H7 (cell line): ENCODE measurements around the gene RAD9A. TPM values are rescaled to one million over a fixed set of nuclear protein-coding genes. Genes with fewer than 3 reads are reported as not detected.
A peak's percentile ranks its signal among the peaks of the same experiment; 100 is the strongest.
"Not testable (repeated sequence)": the region's sequence is repeated elsewhere in the genome, so short reads cannot be mapped to it uniquely, and the experiment has no call there.

Source experiments
- DNase-seq: peaks from one replicate; pipeline ENCODE4 v3.0.0; 2012
- H3K27me3 ChIP-seq: 2 replicates; pipeline ENCODE4 v1.6.0; 2011; ENCODE audit warnings: mild to moderate bottlenecking, low read length; ENCODE audit not compliant: control insufficient read depth, insufficient read depth
- H3K36me3 ChIP-seq: replicated peaks from 2 replicates; pipeline ENCODE4 v1.5.1; 2011; ENCODE audit warnings: low read length; ENCODE audit not compliant: control insufficient read depth, insufficient read depth
- H3K4me3 ChIP-seq: 2 replicates; pipeline ENCODE4 v1.5.1; 2011; ENCODE audit warnings: low read depth, mild to moderate bottlenecking, control low read depth, low read length, moderate library complexity; ENCODE audit not compliant: insufficient read depth
- total RNA-seq: library from RNA; depleted of rRNA; stranded (reverse); fragments of >200 nt; shearing (Covaris generic); gene quantifications from 2 replicates; pipeline ENCODE4 v1.2.3, GENCODE V29; 2014

RAD9A gene
- total RNA-seq, 1 experiment from 2014 or later = 20.2 TPM

DNA sequence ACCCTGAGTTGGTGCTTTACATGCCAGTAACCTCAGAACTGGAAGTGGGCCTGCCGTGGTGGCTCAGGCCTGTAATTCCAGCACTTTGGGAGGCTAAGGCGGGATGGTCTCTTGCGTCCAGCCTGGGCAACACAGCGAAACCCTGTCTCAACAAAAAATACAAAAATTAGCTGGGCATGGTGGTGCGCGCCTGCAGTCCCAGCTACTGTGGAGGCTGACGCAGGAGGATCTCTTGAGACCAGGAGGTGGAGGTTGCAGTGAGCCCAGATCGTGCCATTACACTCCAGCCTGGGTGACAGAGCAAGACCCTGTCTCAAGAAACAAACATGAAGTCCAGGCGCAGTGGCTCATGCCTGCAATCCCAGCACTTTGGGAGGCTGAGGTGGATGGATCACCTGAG is 11.3 kb downstream of the RAD9A start:
- H3K27me3 ChIP-seq, DNase-seq, H3K4me3 ChIP-seq: not testable (repeated sequence)
- H3K36me3 ChIP-seq = peaks cover 13% of the 10 kb centered on the region

DNA sequence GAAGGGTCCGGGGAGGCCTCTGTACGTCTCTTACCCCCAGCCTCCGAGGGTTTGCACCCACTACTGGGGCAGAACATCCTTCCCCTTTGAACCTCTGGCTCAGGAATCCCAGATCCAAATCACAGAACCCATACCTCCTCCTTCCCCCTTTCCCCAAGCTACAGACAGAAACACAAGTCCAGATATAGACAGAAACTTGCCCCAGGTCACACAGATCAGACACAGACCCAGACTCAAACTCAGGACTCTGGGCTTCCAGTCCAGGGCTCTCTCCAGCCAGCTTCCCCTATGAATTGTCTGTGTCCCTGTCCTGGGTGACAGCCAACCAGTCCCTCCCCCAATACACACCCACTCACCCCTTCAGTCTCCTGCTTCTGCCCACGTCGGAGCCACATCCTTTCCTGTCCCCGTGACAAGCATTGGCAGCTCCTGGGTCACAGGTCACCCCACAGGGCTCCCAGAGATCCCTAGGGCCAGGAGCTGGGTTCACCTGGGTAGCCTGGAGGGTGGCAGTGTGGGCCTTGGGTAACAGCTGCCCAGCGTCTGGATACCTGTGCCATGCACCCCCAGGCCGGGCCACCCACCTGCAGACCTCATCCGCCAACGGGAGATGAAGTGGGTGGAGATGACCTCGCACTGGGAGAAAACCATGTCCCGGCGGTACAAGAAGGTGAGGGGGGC is 12.9 kb downstream of the RAD9A start:
- H3K27me3 ChIP-seq = no peaks in the 10 kb centered on the region
- no peak for DNase-seq
- no peak overlapping the region for H3K4me3 ChIP-seq
- peaks cover 4% of the 10 kb centered on the region for H3K36me3 ChIP-seq

DNA sequence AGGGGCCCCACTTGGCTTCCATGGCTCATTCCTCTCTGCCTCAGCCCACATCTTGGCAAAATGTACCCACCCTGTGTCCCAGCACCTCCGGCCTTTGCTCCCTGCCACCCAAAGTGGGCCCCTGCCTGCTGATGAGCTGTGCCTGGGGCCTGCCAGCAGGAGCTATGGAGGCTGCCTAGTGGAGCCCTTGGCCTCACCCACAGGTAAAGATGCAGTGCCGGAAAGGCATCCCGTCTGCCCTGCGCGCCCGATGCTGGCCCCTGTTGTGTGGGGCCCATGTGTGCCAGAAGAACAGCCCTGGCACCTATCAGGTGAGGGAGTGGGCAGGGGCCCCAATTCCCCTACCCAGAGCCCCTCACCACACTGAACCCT is 13.4 kb downstream of the RAD9A start:
- no peaks in the 10 kb centered on the region for H3K27me3 ChIP-seq
- DNase-seq = no peak
- peaks cover 3% of the 10 kb centered on the region for H3K36me3 ChIP-seq
- no peak overlapping the region for H3K4me3 ChIP-seq

- H3K4me3 ChIP-seq = no peak overlapping the region
- no peaks in the 10 kb centered on the region for H3K27me3 ChIP-seq
- no peak for DNase-seq
- H3K36me3 ChIP-seq = no peaks in the 10 kb centered on the region
Measured at GRCh38 chr11:67405688-67406339, 14.0 kb downstream of the RAD9A start.

GRCh38 chr11:67406420-67406968 is 14.7 kb downstream of the RAD9A start:
- DNase-seq = no peak
- H3K4me3 ChIP-seq = no peak overlapping the region
- no peaks in the 10 kb centered on the region for H3K27me3 ChIP-seq
- no peaks in the 10 kb centered on the region for H3K36me3 ChIP-seq

- Histone ChIP-seq H3K36me3 (no peaks in the 10 kb centered on the region), H3K27me3 (peaks cover 5% of the 10 kb centered on the region), H3K4me3 (no peak overlapping the region)
- DNase-seq = no peak
Measured at GRCh38 chr11:67406969-67407687, 15.3 kb downstream of the RAD9A start.

DNA sequence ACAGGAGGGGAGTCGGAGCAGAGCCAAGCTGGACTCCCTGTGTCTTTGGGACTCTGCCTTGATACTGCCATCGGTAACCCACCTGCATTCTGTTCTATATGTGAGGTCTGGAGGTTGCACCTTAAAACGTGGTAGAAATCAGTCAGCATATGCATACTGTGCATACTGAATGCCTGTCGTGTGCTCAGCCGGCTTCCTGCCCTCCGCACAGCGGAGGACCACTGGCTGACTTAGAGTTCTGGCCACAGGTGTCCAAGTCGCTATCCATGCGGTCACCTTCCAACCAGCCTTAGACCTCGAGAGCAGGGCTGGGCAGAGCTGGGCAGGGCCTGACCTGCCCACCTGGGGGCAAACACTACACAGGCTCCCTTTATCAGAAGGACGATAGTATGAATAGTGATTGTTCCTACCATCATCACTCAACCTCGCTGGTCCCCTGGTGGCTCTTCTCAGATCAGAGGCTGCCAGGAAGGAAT is 15.9 kb downstream of the RAD9A start:
- no peak for DNase-seq
- Histone ChIP-seq H3K4me3 (no peak overlapping the region), H3K27me3 (peaks cover 6% of the 10 kb centered on the region), H3K36me3 (no peaks in the 10 kb centered on the region)

- no peak for DNase-seq
- peaks cover 6% of the 10 kb centered on the region for H3K27me3 ChIP-seq
- H3K4me3 ChIP-seq = no peak overlapping the region
- H3K36me3 ChIP-seq = no peaks in the 10 kb centered on the region
Measured at GRCh38 chr11:67408437-67409200, 16.8 kb downstream of the RAD9A start.

DNA sequence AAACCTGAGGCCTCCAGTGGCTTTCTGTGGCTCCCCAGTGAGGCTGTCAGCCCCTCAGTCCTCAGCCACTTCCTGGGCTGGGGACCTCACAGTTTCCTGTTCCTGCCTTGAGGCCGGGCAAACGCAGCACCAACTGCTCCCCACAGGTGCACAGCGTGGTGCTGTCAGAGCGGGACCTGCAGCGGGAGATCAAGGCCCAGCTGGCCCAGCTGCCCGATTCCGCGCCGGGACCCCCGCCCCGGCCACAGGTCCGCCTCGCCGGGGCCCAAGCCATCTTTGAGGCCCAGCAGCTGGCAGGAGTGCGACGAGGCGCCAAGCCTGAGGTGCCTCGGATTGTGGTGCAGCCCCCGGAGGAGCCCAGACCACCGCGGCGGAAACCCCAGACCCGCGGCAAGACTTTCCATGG is 17.5 kb downstream of the RAD9A start:
- Histone ChIP-seq H3K27me3 (peaks cover 6% of the 10 kb centered on the region), H3K36me3 (no peaks in the 10 kb centered on the region), H3K4me3 (no peak overlapping the region)
- DNase-seq = peak; percentile 73

DNA sequence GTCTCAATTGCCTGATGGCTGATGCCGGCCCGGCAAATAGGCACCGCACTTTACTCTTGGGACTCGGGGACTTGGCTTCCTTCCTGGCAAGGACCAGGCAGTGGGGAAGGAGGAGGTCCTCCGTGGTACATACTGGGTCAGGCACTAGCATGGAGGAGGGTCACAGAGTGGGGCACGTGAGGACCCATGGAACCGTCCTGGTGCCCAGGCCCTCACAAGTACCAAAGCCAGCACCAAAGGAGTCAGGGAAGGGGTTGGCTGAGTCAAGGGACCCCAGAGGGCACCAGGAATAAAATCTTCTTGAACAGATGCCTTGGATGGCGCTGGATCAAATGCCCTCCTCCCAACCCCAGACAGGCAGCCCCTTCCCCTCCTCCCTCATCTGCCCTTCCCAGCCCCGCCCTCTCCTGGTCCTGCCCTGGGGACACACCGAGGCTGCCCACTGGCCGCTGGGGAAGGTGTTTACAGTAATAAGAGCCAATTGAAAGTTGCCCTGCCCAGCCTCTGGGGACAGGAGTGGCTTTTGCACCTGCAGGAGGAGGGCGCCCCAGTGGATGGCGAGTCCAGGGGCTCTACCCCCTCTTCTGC is 18.1 kb downstream of the RAD9A start:
- Histone ChIP-seq H3K36me3 (no peaks in the 10 kb centered on the region), H3K27me3 (peaks cover 7% of the 10 kb centered on the region), H3K4me3 (no peak overlapping the region)
- peak; percentile 96 for DNase-seq

DNA sequence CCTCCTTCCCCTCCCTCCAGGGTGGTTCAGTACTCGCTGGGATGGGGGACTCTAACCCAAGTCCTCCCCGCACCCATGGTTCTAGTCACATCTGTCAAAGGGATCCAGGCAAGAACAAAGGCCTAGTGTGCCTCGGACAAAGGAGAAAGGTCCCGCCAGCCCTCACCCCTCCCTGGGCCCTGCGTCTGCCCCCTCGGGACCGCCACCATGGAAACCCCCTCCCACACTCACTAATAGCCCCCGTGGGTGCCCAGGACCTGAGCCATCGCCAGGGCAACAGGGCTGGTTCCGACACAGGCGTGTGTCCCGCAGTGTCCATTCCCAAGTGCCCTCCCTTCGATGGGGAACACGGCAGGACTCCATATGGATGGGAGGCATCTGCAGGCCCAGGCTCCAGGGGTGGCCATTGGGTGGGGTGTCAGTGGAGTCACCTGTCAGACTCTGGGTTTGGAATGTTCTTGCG is 18.6 kb downstream of the RAD9A start:
- Histone ChIP-seq H3K27me3 (peaks cover 11% of the 10 kb centered on the region), H3K36me3 (no peaks in the 10 kb centered on the region), H3K4me3 (no peak overlapping the region)
- DNase-seq = no peak

GRCh38 chr11:67410984-67411784 is 19.4 kb downstream of the RAD9A start:
- DNase-seq = no peak
- no peaks in the 10 kb centered on the region for H3K36me3 ChIP-seq
- peaks cover 13% of the 10 kb centered on the region for H3K27me3 ChIP-seq
- H3K4me3 ChIP-seq = no peak overlapping the region

DNA sequence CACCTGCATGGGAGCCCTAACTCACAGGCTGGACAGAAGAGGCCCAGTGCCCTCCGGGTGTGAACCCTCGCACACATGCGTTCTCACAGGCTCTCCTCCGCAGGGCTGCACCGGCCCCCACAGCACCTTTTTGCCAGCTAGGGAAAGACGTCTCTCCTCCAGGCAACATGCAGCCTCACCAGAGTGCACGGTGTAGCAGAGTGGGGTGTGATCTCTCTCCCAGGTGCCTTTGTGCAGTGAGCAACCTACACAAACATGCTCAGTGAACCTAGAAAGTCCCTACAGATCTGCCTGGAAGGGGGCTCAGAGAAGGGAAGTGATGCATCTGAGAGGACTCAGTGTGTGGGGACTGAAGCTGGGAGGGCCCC is 20.0 kb downstream of the RAD9A start:
- Histone ChIP-seq H3K4me3 (no peak overlapping the region), H3K27me3 (peaks cover 13% of the 10 kb centered on the region), H3K36me3 (no peaks in the 10 kb centered on the region)
- DNase-seq = no peak
